ENCODE measurements around the gene NKAIN2.

GRCh38 chr6:124132256-124132655, 328.6 kb downstream of the NKAIN2 start:
- TF ChIP-seq CTCF (optimal IDR thresholded peaks at IDR 0.05 in 1 of 3, IDR thresholded peaks at IDR 0.05 in 1 of 3, conservative IDR thresholded peaks at IDR 0.05 in 1 of 3; ENCODE audit: extremely low read depth in 1 of 3, insufficient read depth in 2 of 3, low read length in 3 of 3), result no peak
- TF ChIP-seq EZH2 (IDR thresholded peaks at IDR 0.05; ENCODE audit: low read length), result no peak
